ACHN (cell line): ENCODE results near the gene DGCR6L.
"Not testable (repeated sequence)": the region's sequence is repeated elsewhere in the genome, so short reads cannot be mapped to it uniquely, and the experiment has no call there.

ENCODE experiments used
- DNase-seq: peaks from one replicate; pipeline ENCODE4 v3.0.0-alpha.2; 2015
- in situ Hi-C: cut with HindIII; loops from 2 replicates; pipeline ENCODE4 v1.10.0; 2017; ENCODE audit warnings: low sequenced_read_pairs, low pct_ligation_motif_present, low pct_unique_long_range_greater_than_20kb

The DGCR6L gene

GRCh38 chr22:20319745-20320658 lies at the start of gene DGCR6L:
TSS of gene DGCR6L (minus strand) at chr22:20320060. CDS start at chr22:20319988, 72 bp downstream.
- in situ Hi-C loops = no loop called here

GRCh38 chr22:20368875-20369274 lies 49.0 kb upstream of the DGCR6L start:
- not testable (repeated sequence) for DNase-seq

More at GRCh38 chr22:20319745-20320658, at the start of gene DGCR6L:
- DNase-seq = peak; percentile 89

GRCh38 chr22:20366841-20367240 lies 47.0 kb upstream of the DGCR6L start:
- in situ Hi-C loops, DNase-seq: not testable (repeated sequence)

More at GRCh38 chr22:20368875-20369274, 49.0 kb upstream of the DGCR6L start:
- in situ Hi-C loops = not testable (repeated sequence)

GRCh38 chr22:20364335-20365260 lies 44.7 kb upstream of the DGCR6L start:
- in situ Hi-C loops, DNase-seq: not testable (repeated sequence)

- in situ Hi-C loops, DNase-seq: not testable (repeated sequence)
These were observed 42.5 kb upstream of the DGCR6L start for GRCh38 chr22:20362403-20362802.

- in situ Hi-C loops, DNase-seq: not testable (repeated sequence)
These were observed 41.9 kb upstream of the DGCR6L start for GRCh38 chr22:20361752-20362229.

GRCh38 chr22:20360866-20361751 lies 41.2 kb upstream of the DGCR6L start:
- DNase-seq, in situ Hi-C loops: not testable (repeated sequence)

- DNase-seq, in situ Hi-C loops: not testable (repeated sequence)
These were observed 40.4 kb upstream of the DGCR6L start for GRCh38 chr22:20360261-20360660.

GRCh38 chr22:20358503-20359239 lies 38.8 kb upstream of the DGCR6L start:
- in situ Hi-C loops, DNase-seq: not testable (repeated sequence)

GRCh38 chr22:20357967-20358366 lies 38.1 kb upstream of the DGCR6L start:
- in situ Hi-C loops, DNase-seq: not testable (repeated sequence)

- in situ Hi-C loops, DNase-seq: not testable (repeated sequence)
These were observed 37.0 kb upstream of the DGCR6L start for GRCh38 chr22:20356906-20357305.

GRCh38 chr22:20355939-20356636 lies 36.2 kb upstream of the DGCR6L start:
- in situ Hi-C loops, DNase-seq: not testable (repeated sequence)

GRCh38 chr22:20354238-20354975 lies 34.5 kb upstream of the DGCR6L start:
- in situ Hi-C loops = no loop called here
- no peak for DNase-seq

- in situ Hi-C loops = not testable (repeated sequence)
These were observed 32.7 kb upstream of the DGCR6L start for GRCh38 chr22:20352536-20352935.

GRCh38 chr22:20346553-20346952 lies 26.7 kb upstream of the DGCR6L start:
- DNase-seq, in situ Hi-C loops: not testable (repeated sequence)

More at GRCh38 chr22:20352536-20352935, 32.7 kb upstream of the DGCR6L start:
- DNase-seq = not testable (repeated sequence)

- DNase-seq, in situ Hi-C loops: not testable (repeated sequence)
These were observed 18.4 kb upstream of the DGCR6L start for GRCh38 chr22:20338291-20338690.
